ENCODE results near the gene PTPRT. TPM values are rescaled to one million over a fixed set of nuclear protein-coding genes. Genes with fewer than 3 reads are reported as not detected.

The PTPRT gene
- polyA plus RNA-seq, 1 of the 3 experiments (the other 2 are of a cell fraction): not detected

DNA sequence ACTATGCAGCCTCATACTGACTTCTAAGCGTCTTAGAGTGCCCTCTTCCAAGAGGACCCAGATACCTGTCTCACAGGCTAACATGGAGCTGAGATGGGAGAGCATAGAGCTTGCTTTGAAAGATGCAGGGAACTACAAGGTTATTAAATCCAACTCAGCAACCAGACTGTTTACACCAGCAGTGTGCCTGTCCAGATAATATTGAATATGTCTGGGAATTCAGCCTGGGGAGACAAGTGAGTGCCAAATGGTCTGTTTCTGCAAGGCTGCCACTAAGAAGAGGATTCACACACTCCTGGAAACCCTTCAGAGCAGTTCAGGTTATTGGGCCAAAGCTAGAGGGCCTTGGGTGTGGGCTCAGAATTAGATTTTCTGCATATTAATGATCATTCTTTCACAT is 547.8 kb downstream of the PTPRT start:
- Histone ChIP-seq H2AFZ (ENCODE audit: low read depth) (no peak overlapping the region), H4K20me1 (ENCODE audit: insufficient read depth) (no peaks in the 10 kb centered on the region), H3K4me2 (no peak overlapping the region), H3F3A (replicated peaks; ENCODE audit: insufficient read depth) (no peaks in the 10 kb centered on the region), H3K4me1 (ENCODE audit: control insufficient read depth in 1 of 2, insufficient read depth in 2 of 2, low read depth in 1 of 2, low read length in 1 of 2) (no peaks in the 10 kb centered on the region), H3K27me3 (ENCODE audit: insufficient read depth) (no peaks in the 10 kb centered on the region), H3K79me2 (ENCODE audit: insufficient read depth) (no peaks in the 10 kb centered on the region), H3K9me2 (no peaks in the 10 kb centered on the region), H3K4me3 (ENCODE audit: low read depth in 2 of 2, low read length in 1 of 2) (no peak overlapping the region), H3K27ac (ENCODE audit: low read depth in 2 of 2, low read length in 1 of 2) (no peak overlapping the region), H3K36me3 (replicated peaks in 1 of 2; ENCODE audit: control insufficient read depth in 1 of 2, insufficient read depth in 2 of 2, low read length in 1 of 2) (no peaks in the 10 kb centered on the region), H3K9ac (no peak overlapping the region), H3K9me3 (0 out of 2 replicates have a peak, but pooled peaks cover 3% of the 10 kb centered on the region)
- no peak for DNase-seq
- WGBS (ENCODE audit: low lambda C conversion rate): 10% methylated on average over 1 of the region's 1 CpG
- CTCF ChIA-PET: interaction anchor here (1.1 kb wide), 1 partner anchor 10 kb away, joined by 3 read pairs; no protein-coding TSS in a partner anchor
- POLR2A ChIA-PET: no interaction called here
- TF ChIP-seq MAX (IDR thresholded peaks at IDR 0.05; ENCODE audit: low read depth): no peak
- no peak for TF ChIP-seq NRF1 (IDR thresholded peaks at IDR 0.05; ENCODE audit: low read depth, low read length)
- no peak for TF ChIP-seq POLR2AphosphoS5 (IDR thresholded peaks at IDR 0.05; ENCODE audit: low read depth, low read length)
- no peak for TF ChIP-seq SIN3A (IDR thresholded peaks at IDR 0.05; ENCODE audit: borderline replicate concordance, low read depth, low read length)
- TF ChIP-seq, protein P1, sequence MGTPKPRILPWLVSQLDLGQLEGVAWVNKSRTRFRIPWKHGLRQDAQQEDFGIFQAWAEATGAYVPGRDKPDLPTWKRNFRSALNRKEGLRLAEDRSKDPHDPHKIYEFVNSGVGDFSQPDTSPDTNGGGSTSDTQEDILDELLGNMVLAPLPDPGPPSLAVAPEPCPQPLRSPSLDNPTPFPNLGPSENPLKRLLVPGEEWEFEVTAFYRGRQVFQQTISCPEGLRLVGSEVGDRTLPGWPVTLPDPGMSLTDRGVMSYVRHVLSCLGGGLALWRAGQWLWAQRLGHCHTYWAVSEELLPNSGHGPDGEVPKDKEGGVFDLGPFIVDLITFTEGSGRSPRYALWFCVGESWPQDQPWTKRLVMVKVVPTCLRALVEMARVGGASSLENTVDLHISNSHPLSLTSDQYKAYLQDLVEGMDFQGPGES (IDR thresholded peaks at IDR 0.05; ENCODE audit: low read depth, low read length): no peak
- no peak for TF ChIP-seq RCOR1 (IDR thresholded peaks at IDR 0.05; ENCODE audit: low read length)
- TF ChIP-seq NFIC (IDR thresholded peaks at IDR 0.05; ENCODE audit: borderline replicate concordance): no peak

- no peaks in the 10 kb centered on the region for H4K20me1 ChIP-seq (ENCODE audit: insufficient read depth)
- no peaks in the 10 kb centered on the region for H3K27me3 ChIP-seq (ENCODE audit: insufficient read depth)
- WGBS (ENCODE audit: low lambda C conversion rate): 18% methylated on average over 5 of the region's 5 CpGs
- H3K27ac ChIP-seq (ENCODE audit: low read depth in 2 of 2, low read length in 1 of 2): no peak overlapping the region
- H3K79me2 ChIP-seq (ENCODE audit: insufficient read depth): no peaks in the 10 kb centered on the region
- H3K4me2 ChIP-seq: no peak overlapping the region
- H3K9me3 ChIP-seq: peaks cover 3% of the 10 kb centered on the region; the same call in 1 of the 2 replicates
- no peaks in the 10 kb centered on the region for H3K36me3 ChIP-seq (replicated peaks in 1 of 2; ENCODE audit: control insufficient read depth in 1 of 2, insufficient read depth in 2 of 2, low read length in 1 of 2)
- H3K4me3 ChIP-seq (ENCODE audit: low read depth in 2 of 2, low read length in 1 of 2): no peak overlapping the region
- no peaks in the 10 kb centered on the region for H3F3A ChIP-seq (replicated peaks; ENCODE audit: insufficient read depth)
- H3K4me1 ChIP-seq (ENCODE audit: control insufficient read depth in 1 of 2, insufficient read depth in 2 of 2, low read depth in 1 of 2, low read length in 1 of 2): no peaks in the 10 kb centered on the region
- POLR2A ChIA-PET: no interaction called here
- H3K9ac ChIP-seq: no peak overlapping the region
- CTCF ChIA-PET: no interaction called here
- TF ChIP-seq FOXJ3 (CRISPR knock-in tag; IDR thresholded peaks at IDR 0.05) (no peak), RAD21 (IDR thresholded peaks at IDR 0.05; ENCODE audit: low read length) (no peak), TAF1 (IDR thresholded peaks at IDR 0.05; ENCODE audit: borderline replicate concordance, low read depth, low read length) (no peak), SMC3 (IDR thresholded peaks at IDR 0.05; ENCODE audit: low read depth, low read length) (no peak), ELF1 (IDR thresholded peaks at IDR 0.05) (no peak), NFIC (IDR thresholded peaks at IDR 0.05; ENCODE audit: borderline replicate concordance) (no peak)
- no peak overlapping the region for H2AFZ ChIP-seq (ENCODE audit: low read depth)
- DNase-seq: no peak
- no peaks in the 10 kb centered on the region for H3K9me2 ChIP-seq
Observed at GRCh38 chr20:42639140-42639539, 550.6 kb downstream of the PTPRT start.

All from SK-N-SH (cell line).